Midbrain (tissue), 1 donor: ENCODE data around the gene CYLD.

Experiments used
- DNase-seq: peaks from one replicate; lab custom pipeline; 2025; lab: John Stamatoyannopoulos, UW

CYLD gene

DNA sequence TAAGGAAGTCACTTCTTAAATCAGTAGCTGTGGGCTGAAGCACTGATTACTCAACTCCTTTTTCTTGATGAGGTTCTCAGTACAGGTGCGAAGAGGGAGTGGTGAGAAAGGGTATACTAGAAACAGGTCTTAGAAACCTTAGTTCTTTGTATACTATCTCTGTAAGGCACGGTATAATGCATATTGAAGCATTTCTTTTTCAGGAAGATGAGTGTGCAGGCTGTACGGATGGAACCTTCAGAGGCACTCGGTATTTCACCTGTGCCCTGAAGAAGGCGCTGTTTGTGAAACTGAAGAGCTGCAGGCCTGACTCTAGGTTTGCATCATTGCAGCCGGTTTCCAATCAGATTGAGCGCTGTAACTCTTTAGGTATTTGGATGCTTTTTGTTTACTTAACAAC is 39.2 kb downstream of the CYLD start:
- no peak for DNase-seq

GRCh38 chr16:50781518-50781917 is 39.6 kb downstream of the CYLD start:
- DNase-seq = no peak

- no peak for DNase-seq
Measured at GRCh38 chr16:50789757-50790156, 47.9 kb downstream of the CYLD start.

- DNase-seq = no peak
Measured at GRCh38 chr16:50791522-50791921, 49.6 kb downstream of the CYLD start.

GRCh38 chr16:50796829-50797228 is 54.9 kb downstream of the CYLD start:
- DNase-seq = no peak

DNA sequence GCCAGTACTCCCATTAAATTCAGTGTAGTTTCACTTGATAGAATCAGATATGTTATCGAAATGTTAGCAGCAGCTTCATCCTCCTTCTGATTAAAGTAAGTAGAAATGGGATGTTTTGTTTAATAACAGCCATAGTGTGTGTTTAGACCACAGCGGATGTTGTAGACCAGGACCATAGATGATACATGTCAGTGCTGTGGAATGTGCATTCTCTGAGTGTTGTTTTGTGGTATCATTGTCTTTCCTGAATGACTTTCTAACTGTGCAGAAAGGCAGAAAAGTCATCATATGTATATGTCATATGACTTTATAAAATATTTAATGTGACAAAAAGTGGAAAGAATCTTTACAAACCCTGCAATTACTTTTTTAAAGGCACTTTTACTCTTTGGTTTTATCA is 55.6 kb downstream of the CYLD start:
- no peak for DNase-seq

GRCh38 chr16:50800074-50800473 is 58.2 kb downstream of the CYLD start:
- no peak for DNase-seq

GRCh38 chr16:50801036-50801435 is 59.1 kb downstream of the CYLD start:
- DNase-seq = no peak

DNA sequence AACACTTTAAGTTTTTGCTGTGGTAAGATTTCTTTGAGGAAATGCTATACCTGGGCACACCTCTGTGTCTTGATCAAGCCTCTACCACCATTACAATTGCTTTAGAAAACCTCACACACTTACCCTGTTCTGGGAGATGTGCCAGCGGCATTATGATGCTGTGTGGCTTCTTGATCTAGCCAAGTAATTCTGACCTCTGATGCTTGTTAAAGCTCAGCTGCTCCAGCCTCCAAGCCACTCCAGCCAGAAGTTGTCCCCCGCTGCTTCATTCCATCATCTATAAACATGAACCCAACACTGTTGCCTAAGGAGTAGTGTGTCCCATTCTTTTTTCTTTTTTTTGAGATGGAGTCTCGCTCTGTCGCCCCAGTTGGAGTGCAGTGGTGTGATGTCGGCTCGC is 60.1 kb downstream of the CYLD start:
- DNase-seq = no peak

DNA sequence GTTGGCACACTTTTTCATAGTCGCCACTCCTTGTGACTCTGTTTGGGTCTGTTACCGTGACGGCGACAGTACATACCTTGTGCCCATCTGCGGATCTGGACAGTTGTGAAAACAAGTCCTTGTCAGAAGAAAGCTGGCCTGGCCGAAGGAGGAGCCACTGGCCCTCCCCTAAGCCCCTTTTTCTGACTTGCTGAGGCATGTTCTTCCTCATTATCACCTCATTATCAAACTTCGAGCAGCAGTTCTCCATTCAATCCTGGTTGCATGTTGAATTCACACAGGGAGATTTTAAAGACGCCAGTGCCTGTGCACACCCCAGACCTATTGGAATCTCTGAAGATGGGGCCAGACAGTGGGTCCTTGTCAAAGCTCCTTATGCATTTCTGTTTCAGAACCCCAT is 61.1 kb downstream of the CYLD start:
- DNase-seq = no peak

DNA sequence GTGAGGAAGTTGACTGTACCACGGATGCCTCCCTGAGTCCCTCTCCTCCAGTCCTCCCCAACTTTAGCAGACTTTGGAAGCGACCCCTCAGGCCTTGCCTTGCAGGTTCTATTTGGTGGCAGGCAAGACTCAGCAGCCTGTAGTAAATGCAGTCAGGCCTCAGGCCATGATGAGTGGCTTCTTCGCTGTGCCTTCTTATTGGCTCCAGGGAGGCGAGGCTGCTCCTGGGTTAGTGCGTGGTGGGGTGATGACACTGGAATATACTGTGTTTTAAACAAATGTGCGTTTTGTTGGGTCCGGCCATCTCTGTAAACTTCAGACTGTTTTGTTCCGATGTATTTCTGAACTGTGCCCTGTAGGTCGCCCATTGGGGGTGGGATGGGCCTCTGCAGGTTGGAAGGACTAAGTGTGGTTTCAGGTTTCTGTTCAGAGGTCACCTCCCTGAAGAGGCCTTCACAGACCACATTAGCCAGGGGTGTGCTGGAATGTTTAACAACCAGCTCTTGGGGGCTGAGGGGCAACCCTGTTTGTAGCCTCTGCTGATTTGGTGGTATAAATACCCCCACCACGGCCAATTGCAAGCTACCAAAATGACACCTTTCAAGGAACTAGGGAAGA is 62.5 kb downstream of the CYLD start:
- DNase-seq = no peak

- peak; percentile 96 for DNase-seq
Measured at GRCh38 chr16:50806099-50807062, 64.5 kb downstream of the CYLD start.

- DNase-seq = no peak
Measured at GRCh38 chr16:50808929-50809538, 67.1 kb downstream of the CYLD start.

DNA sequence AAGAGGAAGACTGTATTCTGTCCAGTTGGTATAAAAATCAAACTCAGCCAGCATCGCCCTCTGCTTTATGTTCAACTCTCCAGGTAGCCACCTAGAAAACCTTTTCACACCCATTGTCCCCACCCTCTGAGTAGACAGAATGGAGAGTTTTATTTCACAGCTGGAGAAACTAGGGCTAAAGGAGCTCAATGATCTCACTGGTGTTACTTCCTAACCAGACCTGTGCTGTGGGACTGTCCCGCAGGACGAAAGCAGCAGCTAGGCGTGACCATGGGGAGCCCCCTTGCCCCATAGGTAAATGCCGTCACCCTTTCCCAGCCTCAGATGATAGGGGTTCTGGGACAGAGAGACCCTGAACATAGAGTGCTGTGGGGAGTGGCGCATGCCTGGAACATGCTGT is 67.7 kb downstream of the CYLD start:
- DNase-seq = no peak

- DNase-seq = no peak
Measured at GRCh38 chr16:50810241-50810965, 68.5 kb downstream of the CYLD start.

GRCh38 chr16:50812046-50812445 is 70.2 kb downstream of the CYLD start:
- no peak for DNase-seq

GRCh38 chr16:50812876-50813466 is 71.1 kb downstream of the CYLD start:
- no peak for DNase-seq

DNA sequence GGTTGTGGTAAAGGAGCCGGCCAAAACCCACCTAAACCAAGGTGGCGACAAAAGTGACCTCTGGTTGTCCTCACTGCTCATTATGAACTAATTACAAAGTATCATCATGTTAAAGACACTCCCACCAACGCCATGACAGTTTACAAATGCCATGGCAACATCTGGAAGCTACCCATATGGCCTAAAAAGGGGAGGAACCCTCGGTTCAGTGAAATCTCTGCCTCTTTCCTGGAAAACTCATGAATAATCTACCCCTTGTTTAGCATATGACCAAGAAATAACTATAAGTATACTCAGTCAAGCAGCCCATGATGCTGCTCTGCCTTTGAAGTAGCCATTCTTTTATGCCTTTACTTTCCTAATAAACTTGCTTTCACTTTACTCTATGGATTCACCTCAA is 72.2 kb downstream of the CYLD start:
- no peak for DNase-seq

DNA sequence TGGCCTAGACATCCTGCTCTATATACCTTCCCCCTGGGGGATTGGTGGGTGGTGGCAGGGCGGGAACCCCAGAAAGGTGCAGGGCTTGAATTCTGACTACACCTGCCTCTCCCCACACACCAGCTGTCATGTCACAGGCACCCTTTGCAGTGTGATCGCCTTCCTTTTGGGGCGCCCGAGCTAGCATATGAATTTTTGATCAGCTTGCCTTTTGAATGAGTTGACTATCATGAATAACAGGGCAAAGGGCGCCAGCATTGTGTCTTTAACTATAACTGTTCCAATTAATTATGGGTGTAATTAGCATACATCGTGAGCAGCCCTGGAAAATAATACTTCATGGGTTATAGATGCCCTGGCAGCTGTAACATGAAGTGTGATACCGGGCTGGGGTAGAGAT is 72.7 kb downstream of the CYLD start:
- no peak for DNase-seq

DNA sequence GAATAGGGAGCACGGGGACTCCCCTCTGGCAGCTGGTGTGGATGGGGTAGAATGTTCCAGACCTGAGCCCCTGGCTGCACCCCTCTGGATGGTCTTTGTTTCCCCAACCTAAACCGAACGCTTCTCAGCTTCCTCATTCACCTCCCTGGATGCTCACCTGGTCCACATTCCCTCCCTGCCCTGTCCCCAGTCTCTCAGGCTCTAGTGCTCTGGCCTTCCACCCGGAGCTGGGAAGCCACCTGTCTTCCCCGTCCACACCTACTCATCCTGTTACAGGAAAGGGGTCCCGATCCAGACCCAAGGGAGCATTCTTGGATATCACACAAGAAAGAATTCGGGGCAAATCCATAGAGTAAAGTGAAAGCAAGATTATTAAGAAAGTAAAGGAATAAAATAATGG is 73.5 kb downstream of the CYLD start:
- no peak for DNase-seq

DNA sequence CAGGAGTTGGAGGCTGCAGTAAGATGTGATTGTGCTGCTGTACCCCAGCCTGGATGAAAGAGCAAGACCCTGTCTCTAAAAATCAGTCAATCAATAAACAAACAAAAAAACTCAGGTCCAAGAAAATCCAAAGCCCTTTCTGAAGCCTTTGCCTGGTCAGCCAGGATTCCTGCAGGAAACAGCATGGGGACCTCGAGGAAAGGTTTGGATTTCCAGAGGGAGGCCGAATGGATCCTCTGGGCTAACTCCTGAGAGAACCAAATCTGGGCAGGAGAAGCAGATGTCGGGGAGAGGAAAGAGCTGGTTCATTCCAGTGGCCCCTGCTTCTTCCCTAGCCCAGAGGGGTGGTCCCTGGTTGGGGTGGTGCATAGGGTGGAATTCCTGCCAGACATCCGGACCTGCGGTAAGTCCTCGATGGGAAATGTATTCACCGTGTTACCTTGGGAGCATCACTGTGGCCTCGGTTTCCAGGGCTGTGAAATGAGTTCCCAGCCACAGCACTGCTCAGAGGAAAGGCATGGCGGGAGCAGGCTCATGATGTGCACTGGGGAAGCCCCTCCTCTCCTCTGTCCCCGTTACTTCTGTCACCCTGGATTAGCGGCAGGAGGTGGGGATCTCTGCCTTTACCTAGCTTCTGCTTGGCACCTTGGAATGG is 75.1 kb downstream of the CYLD start:
- no peak for DNase-seq
